Naive thymus-derived CD4-positive, alpha-beta T cell (primary cell): ENCODE measurements around the gene PKHD1. TPM values are rescaled to one million over a fixed set of nuclear protein-coding genes. Genes with fewer than 3 reads are reported as not detected.

Experiments used
- ATAC-seq: fragments of 150-1000 bp; cut with Tn5 transposase; 2 replicates; pipeline ENCODE4 v1.10.0; 2021; ENCODE audit warnings: mild to moderate bottlenecking, moderate library complexity
- CTCF ChIA-PET: fragments of 350-600 bp; sonication (Branson Sonifier 250); formaldehyde crosslinking; loops from one replicate; lab custom pipeline; 2021; ENCODE audit warnings: antibody characterized with exemption; lab: Charles Lee
- POLR2A ChIA-PET: fragments of 350-600 bp; sonication (Branson Sonifier 250); formaldehyde crosslinking; loops from one replicate; lab custom pipeline; 2021; ENCODE audit warnings: antibody characterized with exemption, inconsistent platforms; lab: Charles Lee
- DNase-seq, 9 donors: peaks; one replicate each; pipeline versions ENCODE4 v3.0.0 to v3.0.0-alpha.2; 2020 to 2022; ENCODE audit warnings: mixed read lengths in 1 of 9
- H3K27ac ChIP-seq: one replicate; pipeline ENCODE4 v1.7.0; 2013; ENCODE audit warnings: mild to moderate bottlenecking, low read depth, low read length, moderate library complexity
- H3K27me3 ChIP-seq, 2 donors: one replicate each; pipeline ENCODE4 v1.7.0; 2013; ENCODE audit warnings: low read length in 2 of 2, mild to moderate bottlenecking in 2 of 2, moderate library complexity in 2 of 2; ENCODE audit not compliant: control insufficient read depth in 2 of 2, insufficient read depth in 2 of 2
- H3K36me3 ChIP-seq, 3 experiments: 1 replicate in 2 of 3; 2 replicates in 1 of 3; pipeline ENCODE4 v1.7.0; 2013; ENCODE audit warnings: low read length in 3 of 3, mild to moderate bottlenecking in 3 of 3, moderate library complexity in 1 of 3; ENCODE audit not compliant: insufficient read depth in 3 of 3, control insufficient read depth in 2 of 3
- H3K4me1 ChIP-seq, 2 donors: one replicate each; pipeline ENCODE4 v1.7.0; 2013; ENCODE audit warnings: low read length in 2 of 2, mild to moderate bottlenecking in 2 of 2, moderate library complexity in 1 of 2; ENCODE audit not compliant: control insufficient read depth in 2 of 2, insufficient read depth in 2 of 2
- H3K4me3 ChIP-seq: 2 replicates; pipeline ENCODE4 v1.7.0; 2013; ENCODE audit warnings: mild to moderate bottlenecking, low read length
- H3K9me3 ChIP-seq, 3 experiments: 1 replicate in 2 of 3; 2 replicates in 1 of 3; pipeline ENCODE4 v1.7.0; 2013; ENCODE audit warnings: low read length in 3 of 3; ENCODE audit not compliant: control insufficient read depth in 2 of 3
- H3K27ac Mint-ChIP-seq, 9 donors: one replicate each; pipeline ENCODE4 v1.8.0; 2020 to 2022; ENCODE audit warnings: mixed read lengths in 9 of 9, mild to moderate bottlenecking in 8 of 9, moderate library complexity in 5 of 9, inconsistent platforms in 2 of 9
- H3K27me3 Mint-ChIP-seq, 5 donors: one replicate each; pipeline ENCODE4 v1.8.0; 2021 to 2022; ENCODE audit warnings: mixed read lengths in 5 of 5, mild to moderate bottlenecking in 1 of 5
- H3K36me3 Mint-ChIP-seq, 5 donors: one replicate each; pipeline ENCODE4 v1.8.0; 2020 to 2022; ENCODE audit warnings: mixed read lengths in 5 of 5, mild to moderate bottlenecking in 3 of 5, inconsistent platforms in 1 of 5
- H3K4me1 Mint-ChIP-seq, 7 donors: one replicate each; pipeline ENCODE4 v1.8.0; 2020 to 2022; ENCODE audit warnings: mixed read lengths in 7 of 7, mild to moderate bottlenecking in 3 of 7, inconsistent platforms in 1 of 7
- H3K4me3 Mint-ChIP-seq, 10 donors: one replicate each; pipeline ENCODE4 v1.8.0; 2020 to 2022; ENCODE audit warnings: mild to moderate bottlenecking in 10 of 10, mixed read lengths in 10 of 10, moderate library complexity in 6 of 10, inconsistent platforms in 2 of 10
- H3K9me3 Mint-ChIP-seq, 11 donors: one replicate each; pipeline ENCODE4 v1.8.0; 2020 to 2022; ENCODE audit warnings: mixed read lengths in 11 of 11, mild to moderate bottlenecking in 4 of 11, inconsistent platforms in 1 of 11, moderate library complexity in 1 of 11
- intact Hi-C, 2 donors: fragments of 100-400 bp; cut with micrococcal nuclease; formaldehyde crosslinking; loops; one replicate each; pipeline ENCODE4 v1.15.1; 2023
- polyA plus RNA-seq, 2 donors: library from polyadenylated mRNA; unstranded; fragments of 300-500 nt; fragmentation: Illumina TruSeq; gene quantifications; one replicate each; pipeline ENCODE4 v1.2.3, GENCODE V29; 2021
- total RNA-seq, 6 experiments: library from RNA in 5 of 6; stranded (reverse) in 5 of 6; gene quantifications; 1 replicate in 5 of 6; 2 replicates in 1 of 6; pipeline ENCODE4 v1.2.3 and lab custom pipeline; 2021 to 2026

The PKHD1 gene
- total and polyA plus RNA-seq, 7 experiments from 2014 or later = not detected

DNA sequence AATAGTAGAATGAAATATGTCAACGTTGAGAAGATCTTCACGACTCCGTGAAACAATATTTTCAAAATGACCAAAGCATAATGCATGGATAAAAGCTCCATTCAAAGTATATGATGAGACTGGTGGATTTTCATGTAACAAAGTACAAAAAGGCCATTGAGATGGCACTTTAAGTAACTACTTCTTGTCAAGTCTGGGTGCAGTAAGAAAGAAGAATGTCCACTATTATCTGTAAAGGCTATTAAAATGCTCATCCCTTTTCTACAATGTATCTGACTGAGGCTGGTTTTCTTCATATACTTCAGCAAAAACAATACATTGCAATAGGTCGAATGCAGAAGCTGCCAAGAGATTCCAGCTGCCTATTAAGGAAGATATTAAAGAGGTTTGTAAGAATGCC, 457.4 kb downstream of the PKHD1 start:
- ATAC-seq (no peak), DNase-seq (no peak)
- intact Hi-C loops = no loop called here
- no peaks in the 10 kb centered on the region for H3K27me3 Mint-ChIP-seq
- no peak overlapping the region for H3K27ac Mint-ChIP-seq
- CTCF ChIA-PET = no interaction called here
- H3K36me3 Mint-ChIP-seq = no peaks in the 10 kb centered on the region
- H3K4me1 Mint-ChIP-seq = peaks cover 0 to 2% (median 0%) of the 10 kb centered on the region in 7 donors
- POLR2A ChIA-PET = no interaction called here
- H3K36me3 ChIP-seq = no peaks in the 10 kb centered on the region
- no peaks in the 10 kb centered on the region for H3K27me3 ChIP-seq
- no peak overlapping the region for H3K27ac ChIP-seq
- H3K9me3 Mint-ChIP-seq = peaks cover 0 to 17% (median 2%) of the 10 kb centered on the region in 11 donors
- no peak overlapping the region for H3K4me3 Mint-ChIP-seq
- H3K4me1 ChIP-seq = no peaks in the 10 kb centered on the region
- H3K9me3 ChIP-seq = no peaks in the 10 kb centered on the region
- H3K4me3 ChIP-seq = no peak overlapping the region

DNA sequence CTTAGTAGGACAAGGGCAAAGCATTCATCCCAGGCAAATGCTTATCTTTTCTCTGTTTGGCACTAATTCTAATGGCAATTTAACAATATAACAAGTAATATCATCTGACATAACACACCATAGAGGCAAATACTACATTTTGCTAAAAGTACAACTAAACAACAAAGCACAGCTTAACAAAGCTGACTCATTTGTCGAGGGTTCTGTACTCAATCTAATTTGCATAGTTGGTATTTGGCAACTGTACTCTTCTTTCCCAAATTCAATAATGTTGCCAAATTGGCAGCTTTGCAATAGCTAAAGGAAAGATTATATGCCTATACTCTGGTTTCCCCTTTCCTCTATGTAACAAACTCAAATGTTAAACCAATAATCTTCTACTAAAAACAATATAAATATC, 461.0 kb downstream of the PKHD1 start:
- POLR2A ChIA-PET = no interaction called here
- Histone ChIP-seq H3K27ac (no peak overlapping the region), H3K4me3 (no peak overlapping the region), H3K4me1 (no peaks in the 10 kb centered on the region), H3K27me3 (no peaks in the 10 kb centered on the region), H3K9me3 (no peaks in the 10 kb centered on the region), H3K36me3 (no peaks in the 10 kb centered on the region)
- peaks cover 0 to 17% (median 0%) of the 10 kb centered on the region in 11 donors for H3K9me3 Mint-ChIP-seq
- no peak overlapping the region for H3K27ac Mint-ChIP-seq
- ATAC-seq (no peak), DNase-seq (no peak)
- CTCF ChIA-PET = no interaction called here
- H3K27me3 Mint-ChIP-seq = no peaks in the 10 kb centered on the region
- H3K36me3 Mint-ChIP-seq = no peaks in the 10 kb centered on the region
- no peak overlapping the region for H3K4me3 Mint-ChIP-seq
- intact Hi-C loops = no loop called here
- peaks cover 0 to 2% (median 0%) of the 10 kb centered on the region in 7 donors for H3K4me1 Mint-ChIP-seq

GRCh38 chr6:51625566-51625965, 461.8 kb downstream of the PKHD1 start:
- Mint-ChIP-seq H3K9me3 (peaks cover 0 to 13% (median 0%) of the 10 kb centered on the region in 11 donors), H3K4me3 (no peak overlapping the region), H3K27me3 (no peaks in the 10 kb centered on the region), H3K36me3 (no peaks in the 10 kb centered on the region), H3K4me1 (no peaks in the 10 kb centered on the region), H3K27ac (no peak overlapping the region)
- H3K27ac ChIP-seq = no peak overlapping the region
- H3K36me3 ChIP-seq = no peaks in the 10 kb centered on the region
- DNase-seq = no peak
- no peak overlapping the region for H3K4me3 ChIP-seq
- ChIA-PET CTCF (no interaction called here), POLR2A (no interaction called here)
- no peaks in the 10 kb centered on the region for H3K9me3 ChIP-seq
- intact Hi-C loops = no loop called here
- no peaks in the 10 kb centered on the region for H3K27me3 ChIP-seq
- H3K4me1 ChIP-seq = no peaks in the 10 kb centered on the region
- no peak for ATAC-seq

DNA sequence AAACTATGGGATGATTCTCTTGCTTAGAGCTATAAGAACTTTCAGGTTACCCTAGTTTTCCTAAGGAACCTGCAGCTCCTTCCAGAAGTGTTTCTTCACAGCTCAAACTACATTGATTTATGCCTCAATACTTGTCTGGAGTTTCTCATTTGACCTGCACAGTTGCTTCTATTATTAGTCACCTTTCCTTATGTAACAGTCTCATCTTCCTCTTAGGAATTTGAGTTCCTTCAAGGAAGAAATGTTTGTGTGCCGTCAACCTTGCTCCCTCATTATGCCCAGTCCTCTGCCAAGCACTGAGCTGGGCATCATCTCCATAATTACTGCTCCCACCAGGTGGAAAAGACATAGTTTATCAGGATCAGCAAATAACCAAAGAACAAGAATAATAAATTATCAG, 466.4 kb downstream of the PKHD1 start:
- Histone ChIP-seq H3K27ac (no peak overlapping the region), H3K4me3 (no peak overlapping the region), H3K27me3 (no peaks in the 10 kb centered on the region), H3K9me3 (no peaks in the 10 kb centered on the region), H3K36me3 (no peaks in the 10 kb centered on the region), H3K4me1 (no peaks in the 10 kb centered on the region)
- ChIA-PET CTCF (no interaction called here), POLR2A (no interaction called here)
- no peak for DNase-seq
- Mint-ChIP-seq H3K4me3 (no peak overlapping the region), H3K4me1 (no peaks in the 10 kb centered on the region), H3K36me3 (no peaks in the 10 kb centered on the region), H3K27me3 (no peaks in the 10 kb centered on the region), H3K9me3 (peaks cover 0 to 7% (median 0%) of the 10 kb centered on the region in 11 donors), H3K27ac (no peak overlapping the region)
- ATAC-seq = no peak
- intact Hi-C loops = no loop called here

DNA sequence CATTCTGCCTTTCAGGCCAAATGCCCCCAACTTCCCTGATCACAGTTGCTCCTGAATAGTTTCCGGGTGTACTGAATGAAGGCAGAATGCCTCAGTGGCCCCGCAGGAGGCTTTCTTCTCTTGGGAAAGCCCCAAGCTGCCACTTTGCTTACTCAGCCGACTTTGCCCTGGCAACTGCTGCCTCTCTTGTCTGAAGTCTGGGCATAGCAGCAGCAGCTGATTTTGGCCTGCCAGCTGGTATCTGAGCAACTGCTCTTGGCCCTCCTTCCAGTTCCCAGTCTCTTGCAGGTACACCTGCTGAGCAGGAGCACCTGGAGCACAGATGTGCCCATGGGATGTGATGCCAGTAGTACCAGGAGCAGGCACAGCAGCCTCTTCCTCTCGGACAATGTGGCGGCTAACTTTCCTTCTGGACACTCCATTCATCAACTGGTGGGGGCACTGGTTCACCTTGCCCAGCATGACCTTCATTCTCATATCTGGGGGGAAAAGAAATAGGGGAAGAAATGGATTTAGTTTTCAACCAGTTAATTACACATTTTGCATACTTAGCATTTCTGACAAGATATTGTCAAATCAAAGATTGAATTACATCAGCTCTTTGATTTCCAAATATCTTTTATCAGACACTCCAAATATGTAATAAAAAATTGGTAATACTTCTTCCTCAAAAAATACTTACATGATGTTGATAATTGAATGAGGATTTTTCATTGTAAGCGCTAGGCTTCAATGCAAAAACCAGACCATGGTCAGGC, 468.2 kb downstream of the PKHD1 start:
- Mint-ChIP-seq H3K4me1 (no peaks in the 10 kb centered on the region), H3K36me3 (no peaks in the 10 kb centered on the region), H3K4me3 (no peak overlapping the region), H3K27ac (no peak overlapping the region), H3K9me3 (peaks cover 0 to 7% (median 0%) of the 10 kb centered on the region in 11 donors), H3K27me3 (no peaks in the 10 kb centered on the region)
- no peaks in the 10 kb centered on the region for H3K27me3 ChIP-seq
- ATAC-seq (no peak), DNase-seq (no peak)
- no peaks in the 10 kb centered on the region for H3K9me3 ChIP-seq
- no peaks in the 10 kb centered on the region for H3K36me3 ChIP-seq
- intact Hi-C loops = no loop called here
- H3K4me1 ChIP-seq = no peaks in the 10 kb centered on the region
- H3K4me3 ChIP-seq = no peak overlapping the region
- CTCF ChIA-PET = no interaction called here
- POLR2A ChIA-PET = no interaction called here
- no peak overlapping the region for H3K27ac ChIP-seq

- CTCF ChIA-PET = no interaction called here
- H3K36me3 ChIP-seq = no peaks in the 10 kb centered on the region
- DNase-seq = no peak
Measured at GRCh38 chr6:51618563-51618962, 468.9 kb downstream of the PKHD1 start.

DNA sequence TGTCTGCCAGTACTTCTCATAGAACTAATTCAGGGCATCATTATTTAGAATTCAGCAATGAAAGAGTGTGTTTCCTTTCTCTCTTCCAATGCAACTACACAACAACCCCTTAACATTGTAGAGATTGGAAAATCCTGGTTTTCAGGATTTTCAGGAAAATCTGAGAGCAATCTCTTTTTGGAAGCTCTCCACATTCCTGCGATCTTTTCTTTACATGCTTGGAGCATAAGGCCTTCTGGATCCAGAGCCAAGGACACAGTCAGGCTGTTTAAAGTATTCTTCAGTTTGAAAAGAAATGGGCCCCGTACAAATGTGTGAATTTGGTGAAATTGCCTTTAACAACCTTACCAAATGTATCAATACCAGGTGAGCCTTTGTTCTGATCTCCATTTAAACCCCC, 469.7 kb downstream of the PKHD1 start:
- ATAC-seq = no peak
- Mint-ChIP-seq H3K36me3 (no peaks in the 10 kb centered on the region), H3K9me3 (peaks cover 0 to 7% (median 0%) of the 10 kb centered on the region in 11 donors), H3K27ac (no peak overlapping the region), H3K4me3 (no peak overlapping the region), H3K4me1 (no peaks in the 10 kb centered on the region), H3K27me3 (no peaks in the 10 kb centered on the region)
- Histone ChIP-seq H3K36me3 (no peaks in the 10 kb centered on the region), H3K27ac (no peak overlapping the region), H3K4me1 (no peaks in the 10 kb centered on the region), H3K9me3 (no peaks in the 10 kb centered on the region), H3K4me3 (no peak overlapping the region), H3K27me3 (no peaks in the 10 kb centered on the region)
- POLR2A ChIA-PET = no interaction called here
- CTCF ChIA-PET = no interaction called here
- intact Hi-C loops = no loop called here
- DNase-seq = no peak

More at GRCh38 chr6:51618563-51618962, 468.9 kb downstream of the PKHD1 start:
- no peaks in the 10 kb centered on the region for H3K27me3 ChIP-seq
- intact Hi-C loops = no loop called here
- no peak for ATAC-seq
- Mint-ChIP-seq H3K9me3 (peaks cover 0 to 7% (median 0%) of the 10 kb centered on the region in 11 donors), H3K27ac (no peak overlapping the region), H3K4me3 (no peak overlapping the region), H3K27me3 (no peaks in the 10 kb centered on the region), H3K4me1 (no peaks in the 10 kb centered on the region), H3K36me3 (no peaks in the 10 kb centered on the region)
- no peak overlapping the region for H3K27ac ChIP-seq
- H3K4me1 ChIP-seq = no peaks in the 10 kb centered on the region
- no peaks in the 10 kb centered on the region for H3K9me3 ChIP-seq
- POLR2A ChIA-PET = no interaction called here
- no peak overlapping the region for H3K4me3 ChIP-seq
